IMR-90 (cell line): ENCODE data around the gene CCDC51.

ENCODE experiments used
- BHLHE40 ChIP-seq: fragments of 150-350 bp; IDR thresholded peaks from 2 replicates; pipeline ENCODE4 v1.6.1; 2016; ENCODE audit warnings: mild to moderate bottlenecking, low read depth, low read length
- CEBPB ChIP-seq: IDR thresholded peaks from 2 replicates; pipeline ENCODE4 v1.6.1; 2012; ENCODE audit warnings: low read depth, low read length, improper control_type of control experiment
- CTCF ChIP-seq: conservative IDR thresholded peaks from 2 replicates; pipeline ENCODE4 v1.5.1; 2012; ENCODE audit warnings: mild to moderate bottlenecking, low read depth, low read length, improper control_type of control experiment
- FOS ChIP-seq: fragments of 150-350 bp; IDR thresholded peaks from 2 replicates; pipeline ENCODE4 v1.6.1; 2016; ENCODE audit warnings: low read depth, low read length
- POLR2A ChIP-seq: IDR thresholded peaks from 2 replicates; pipeline ENCODE4 v1.6.1; 2012; ENCODE audit warnings: mild to moderate bottlenecking, low read depth, low read length
- RCOR1 ChIP-seq: IDR thresholded peaks from 2 replicates; pipeline ENCODE4 v1.6.1; 2012; ENCODE audit warnings: mild to moderate bottlenecking, low read length, improper control_type of control experiment; ENCODE audit not compliant: insufficient replicate concordance
- SMC3 ChIP-seq: fragments of 150-350 bp; IDR thresholded peaks from 2 replicates; pipeline ENCODE4 v1.6.1; 2016; ENCODE audit warnings: low read depth, mild to moderate bottlenecking, antibody characterized with exemption, low read length, moderate library complexity
- USF2 ChIP-seq: fragments of 150-350 bp; IDR thresholded peaks from 2 replicates; pipeline ENCODE4 v1.6.1; 2017; ENCODE audit warnings: mild to moderate bottlenecking, antibody characterized with exemption, low read length, low read depth

DNA sequence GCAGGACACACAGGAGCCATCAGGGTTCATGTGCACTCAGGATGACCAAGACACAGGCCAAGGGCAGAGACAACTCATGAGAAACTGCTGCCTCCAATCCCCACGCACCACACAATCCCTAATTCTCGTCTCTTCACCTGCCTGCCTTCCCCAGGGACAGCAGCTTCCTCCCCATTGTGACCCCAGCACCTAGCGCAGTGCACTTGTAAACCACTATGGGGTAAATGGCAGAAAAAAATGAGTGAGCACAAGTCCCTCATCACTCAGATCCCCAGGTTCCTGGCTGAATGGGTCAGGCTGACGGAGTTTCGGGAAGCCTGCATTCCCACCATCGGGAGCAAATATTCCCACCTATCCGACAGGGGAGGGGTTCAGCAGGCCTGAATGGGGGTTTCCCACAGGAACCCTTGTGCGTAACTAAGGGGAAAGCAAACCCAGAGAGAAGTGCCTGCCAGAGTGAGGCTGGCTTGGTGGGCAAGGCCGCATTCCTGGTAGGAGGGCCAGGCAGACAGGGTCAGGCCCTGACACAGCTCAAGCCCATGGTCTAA, 28.8 kb downstream of the CCDC51 start:
- TF ChIP-seq CTCF (no peak), SMC3 (no peak), POLR2A (no peak), BHLHE40 (no peak), FOS (no peak), USF2 (no peak), CEBPB (no peak), RCOR1 (no peak)
